Left renal pelvis (tissue), 4 donors: ENCODE measurements around the gene C1S. TPM values are rescaled to one million over a fixed set of nuclear protein-coding genes. Genes with fewer than 3 reads are reported as not detected.
"Not testable (repeated sequence)": the region's sequence is repeated elsewhere in the genome, so short reads cannot be mapped to it uniquely, and the experiment has no call there.

Source experiments
- DNase-seq, 4 donors: peaks; one replicate each; pipeline ENCODE4 v3.0.0-alpha.2; 2013; ENCODE audit warnings: low read depth in 4 of 4, low spot score in 3 of 4
- polyA plus RNA-seq, 4 donors: library from polyadenylated mRNA; unstranded; fragments of 120-200 nt; gene quantifications; one replicate each; pipeline ENCODE4 v1.2.1, GENCODE V29; 2013; ENCODE audit not compliant: insufficient read length in 4 of 4

The C1S gene
- 100 to 1,000 TPM in 1 of 4 donors, 10 to 100 TPM in 3; 50.5 to 257 (median 62.0) TPM for polyA plus RNA-seq

- DNase-seq: peak; percentile 56 to 80 (median 76)
These were observed at the start of gene C1S for GRCh38 chr12:7060353-7060954. Gene C1S, plus strand, starts transcription at chr12:7060718. Its CDS starts 1,195 bp downstream, at chr12:7061913.

DNA sequence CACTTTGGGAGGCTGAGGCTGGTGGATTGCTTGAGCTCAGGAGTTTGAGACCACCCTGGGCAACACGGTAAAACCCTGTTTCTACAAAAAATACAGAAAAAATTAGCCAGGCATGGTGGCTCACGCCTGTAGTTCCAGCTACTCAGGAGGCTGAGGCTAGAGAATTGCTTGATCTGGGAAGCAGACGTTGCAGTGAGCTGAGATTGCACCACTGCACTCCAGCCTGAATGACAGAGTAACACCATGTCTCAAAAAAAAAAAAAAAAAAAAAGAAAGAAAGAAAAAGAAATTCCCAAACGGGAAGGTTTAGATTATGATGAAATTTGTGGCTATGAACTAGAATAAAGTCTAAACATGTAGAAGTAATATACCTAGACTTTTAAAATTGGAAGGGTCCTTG is 49.1 kb upstream of the C1S start:
- DNase-seq: not testable (repeated sequence)

DNA sequence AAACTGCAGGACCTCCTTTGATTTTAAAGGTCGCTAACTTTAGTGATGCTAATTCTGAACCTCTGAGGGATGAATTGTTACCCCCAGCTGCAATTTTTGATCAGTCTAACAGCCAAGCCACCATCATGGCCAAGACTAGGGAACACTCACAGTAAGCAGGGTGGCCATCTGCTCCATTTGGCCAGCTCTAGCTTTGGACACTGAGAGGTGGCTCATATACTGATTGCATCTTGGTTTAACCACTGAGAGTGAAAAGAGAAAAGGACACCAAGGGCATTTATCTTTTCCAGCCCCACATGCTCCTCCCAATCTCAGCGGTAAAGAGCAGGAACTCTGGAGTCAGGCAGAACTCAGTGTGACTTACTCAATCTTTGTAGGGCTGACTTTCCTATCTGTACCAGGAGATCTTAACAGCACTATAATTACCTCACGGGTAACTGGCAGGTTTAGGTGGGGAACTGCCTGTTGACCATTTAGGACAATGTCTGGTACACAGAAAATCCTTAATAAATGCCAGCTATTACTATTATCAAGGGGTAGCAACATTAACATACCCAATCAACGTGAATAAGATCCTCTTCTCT is 48.4 kb upstream of the C1S start:
- no peak for DNase-seq

GRCh38 chr12:7013101-7013500 is 47.4 kb upstream of the C1S start:
- DNase-seq: no peak

- no peak for DNase-seq
These were observed 44.8 kb upstream of the C1S start for GRCh38 chr12:7015555-7016370.

- no peak for DNase-seq
These were observed 43.5 kb upstream of the C1S start for GRCh38 chr12:7016958-7017571.

GRCh38 chr12:7017870-7018349 is 42.6 kb upstream of the C1S start:
- no peak for DNase-seq

DNA sequence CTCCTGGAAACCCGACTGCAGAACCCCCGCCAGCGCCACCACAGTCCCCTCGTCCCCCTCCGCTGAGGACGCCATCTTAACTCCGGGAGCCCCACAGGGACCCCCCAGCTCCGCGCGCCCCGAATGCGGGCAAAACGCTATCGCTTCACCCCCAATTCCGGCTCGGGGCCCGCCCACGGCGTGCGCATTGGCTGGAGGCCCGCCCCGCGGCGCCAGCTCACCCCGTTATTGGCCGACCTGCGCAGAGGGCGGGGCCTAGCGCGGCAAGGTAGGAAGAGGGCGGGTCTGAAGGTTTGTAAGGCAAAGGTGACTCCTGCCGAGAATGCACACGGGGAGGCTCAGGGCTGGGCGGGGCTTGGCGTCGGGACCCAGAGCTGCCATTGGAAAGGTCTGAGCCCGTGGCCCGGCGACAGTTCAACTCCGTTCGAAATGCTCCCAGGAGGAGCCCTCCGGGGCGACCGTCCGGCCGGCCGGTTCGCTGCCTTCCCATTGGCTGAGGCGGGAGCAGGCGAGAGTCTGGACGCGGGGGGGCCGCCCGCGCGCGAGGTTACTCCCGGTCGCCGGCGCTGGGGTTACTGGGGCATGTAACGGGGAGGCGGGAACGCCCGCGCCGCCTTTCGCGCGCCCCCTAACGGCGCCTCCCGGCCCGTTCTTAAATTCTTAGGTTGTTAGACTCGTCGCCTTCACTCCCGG is 42.0 kb upstream of the C1S start, which contains the start of gene LPCAT3:
TSS of gene LPCAT3 (minus strand) at position 127 of the 693 bp plus-strand sequence. CDS start at position 75, 52 bp downstream.
- DNase-seq: peak; percentile 88 to 92 (median 90)

DNA sequence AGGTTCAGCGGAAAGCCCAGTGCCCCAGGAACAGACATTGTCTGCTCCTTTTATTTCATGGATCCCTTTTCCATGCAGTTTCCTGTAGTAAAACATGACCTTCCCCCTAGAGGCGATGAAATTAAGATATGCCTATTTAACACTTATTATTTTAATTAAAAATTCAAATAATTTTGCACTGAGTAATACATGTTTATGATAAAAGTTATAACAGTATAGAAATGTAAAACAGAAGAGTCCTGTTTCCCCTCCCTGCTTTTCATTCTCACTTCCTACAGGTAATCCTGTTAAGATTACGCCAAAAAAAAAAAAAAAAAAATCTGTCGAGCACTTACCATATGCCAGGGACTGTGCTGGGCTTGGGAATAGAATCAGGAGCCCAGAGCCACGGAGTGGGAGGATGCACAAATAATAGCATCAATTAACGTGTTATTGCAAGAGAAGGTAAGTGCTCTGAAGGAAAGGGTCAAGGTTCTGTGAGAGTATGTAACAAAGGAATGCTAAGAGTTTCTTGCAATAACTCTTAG is 41.4 kb upstream of the C1S start:
- DNase-seq: no peak

- DNase-seq: no peak
These were observed 38.6 kb upstream of the C1S start for GRCh38 chr12:7021956-7022355.

GRCh38 chr12:7023114-7023513 is 37.4 kb upstream of the C1S start:
- DNase-seq: no peak

DNA sequence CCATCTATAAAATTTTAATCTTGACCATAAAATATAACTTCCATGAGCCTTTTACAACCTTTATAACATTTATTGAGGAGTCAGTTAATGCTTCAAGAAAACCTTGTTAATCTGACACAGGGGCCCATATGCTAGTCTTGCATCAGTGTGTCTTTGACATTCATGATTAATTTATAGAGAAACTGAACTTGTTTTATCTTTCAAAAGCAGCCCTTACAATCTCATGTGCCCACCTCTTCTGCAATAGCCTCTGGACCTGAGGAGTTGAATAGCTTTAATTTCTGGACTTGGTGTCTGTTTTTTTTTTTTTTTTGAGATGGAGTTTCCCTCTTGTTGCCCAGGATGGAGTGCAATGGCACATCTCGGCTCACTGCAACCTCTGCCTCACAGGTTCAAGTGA is 33.7 kb upstream of the C1S start:
- no peak for DNase-seq

- no peak for DNase-seq
These were observed 29.2 kb upstream of the C1S start for GRCh38 chr12:7031306-7031705.

DNA sequence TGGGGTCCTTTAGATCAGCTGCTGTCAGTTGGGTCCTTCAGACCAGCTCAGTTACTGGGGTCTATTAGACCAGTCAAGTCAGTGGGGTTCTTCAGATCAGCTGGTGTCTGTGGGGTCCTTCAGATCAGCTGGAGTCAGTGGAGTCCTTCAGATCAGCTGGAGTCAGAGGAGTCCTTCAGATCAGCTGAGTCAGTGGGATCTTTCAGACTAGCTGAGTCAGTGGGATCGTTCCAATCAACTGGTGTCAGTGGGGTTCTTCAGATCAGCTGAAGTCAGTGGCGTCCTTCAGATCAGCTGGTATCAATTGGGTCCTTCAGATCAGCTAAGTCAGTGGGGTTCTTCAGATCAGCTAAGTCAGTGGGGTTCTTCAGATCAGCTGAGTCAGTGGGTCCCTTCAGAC is 27.5 kb upstream of the C1S start:
- DNase-seq: no peak

DNA sequence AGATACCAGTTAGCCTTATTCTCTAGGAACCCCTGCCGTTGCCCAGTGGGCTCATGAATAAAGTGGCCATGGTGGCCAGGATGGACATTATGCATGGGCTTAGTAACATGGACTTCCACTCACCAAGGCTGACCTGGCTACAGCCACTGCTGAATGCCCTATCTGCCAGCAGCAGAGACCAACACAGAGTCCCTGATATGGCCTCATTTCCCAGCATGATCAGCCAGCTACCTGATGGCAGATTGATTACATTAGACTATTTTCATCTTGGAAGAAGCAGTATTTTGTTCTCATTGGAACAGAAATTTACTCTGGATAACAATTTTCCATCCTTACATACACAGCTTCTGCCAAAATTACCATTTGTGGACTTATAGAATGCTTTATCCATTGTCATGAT is 26.1 kb upstream of the C1S start:
- no peak for DNase-seq

- no peak for DNase-seq
These were observed 25.1 kb upstream of the C1S start for GRCh38 chr12:7035463-7035862.

GRCh38 chr12:7037411-7037810 is 23.1 kb upstream of the C1S start:
- DNase-seq: not testable (repeated sequence)

- DNase-seq: no peak
These were observed 21.9 kb upstream of the C1S start for GRCh38 chr12:7038591-7038990.

DNA sequence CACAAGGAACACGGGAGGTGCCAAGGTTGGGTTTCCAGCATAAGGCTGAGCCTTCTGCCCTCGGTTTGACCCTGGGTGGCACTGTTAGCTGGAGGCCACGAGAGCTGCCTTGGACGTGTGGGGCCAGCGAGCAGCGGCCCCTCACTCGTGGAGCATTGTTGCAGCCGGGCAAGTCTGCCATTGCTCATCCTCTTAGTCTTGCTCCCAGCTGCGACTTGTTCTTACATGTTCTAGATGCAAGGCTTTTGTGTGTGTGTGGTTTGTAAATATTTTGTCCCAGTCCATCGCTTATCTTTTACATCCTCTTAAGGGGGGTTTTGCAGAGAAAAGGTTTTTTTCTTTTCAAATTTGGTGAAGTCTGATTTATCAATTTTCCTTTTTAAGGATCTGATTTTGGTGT is 21.1 kb upstream of the C1S start:
- no peak for DNase-seq

DNA sequence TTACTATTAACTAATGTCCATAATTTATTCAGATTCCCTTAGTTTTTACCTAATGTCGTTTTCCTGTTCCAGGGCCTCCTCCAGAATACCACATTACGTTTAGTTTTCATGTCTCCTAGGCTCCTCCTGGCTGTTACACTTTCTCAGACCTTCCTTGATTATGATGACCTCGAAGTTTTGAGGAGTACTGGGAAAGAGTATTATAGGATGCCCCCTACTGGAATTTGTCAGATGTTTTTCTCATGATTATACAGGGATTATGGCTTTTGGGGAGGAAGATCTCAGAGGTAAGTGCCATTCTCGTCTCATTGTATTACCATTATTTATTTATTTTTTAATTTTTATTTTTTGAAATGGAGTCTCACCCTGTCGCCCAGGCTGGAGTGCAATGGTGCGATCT is 17.7 kb upstream of the C1S start:
- DNase-seq: no peak
